GM18873 (cell line): ENCODE data around the gene POLE3.
"Not testable (repeated sequence)": the region's sequence is repeated elsewhere in the genome, so short reads cannot be mapped to it uniquely, and the experiment has no call there.

Experiments used
- ATAC-seq: cut with Tn5 transposase; IDR thresholded peaks from one replicate; pipeline ENCODE4 v1.9.1; 2021; ENCODE audit warnings: mild to moderate bottlenecking, moderate library complexity, moderate number of reproducible peaks; ENCODE audit not compliant: unreplicated experiment, low FRiP score

The POLE3 gene

GRCh38 chr9:113406353-113406752 is 4.1 kb downstream of the POLE3 start:
- not testable (repeated sequence) for ATAC-seq

- ATAC-seq, result no peak
These were observed 6.8 kb downstream of the POLE3 start for GRCh38 chr9:113403646-113404045.

GRCh38 chr9:113401027-113401792 is 9.3 kb downstream of the POLE3 start, which contains the start of gene ALAD:
TSS of gene ALAD (minus strand) at chr9:113401284. CDS start at chr9:113393559, 7,725 bp downstream.
- ATAC-seq, result peak; percentile 91

GRCh38 chr9:113399646-113400200 is 10.8 kb downstream of the POLE3 start:
- no peak for ATAC-seq

GRCh38 chr9:113398796-113399195 is 11.7 kb downstream of the POLE3 start:
- no peak for ATAC-seq

- ATAC-seq, result no peak
These were observed 13.3 kb downstream of the POLE3 start for GRCh38 chr9:113397203-113397631.

GRCh38 chr9:113395000-113395861 is 15.2 kb downstream of the POLE3 start:
- no peak for ATAC-seq

- ATAC-seq, result no peak
These were observed 17.2 kb downstream of the POLE3 start for GRCh38 chr9:113393281-113393680.

GRCh38 chr9:113391917-113392316 is 18.6 kb downstream of the POLE3 start:
- no peak for ATAC-seq

GRCh38 chr9:113390192-113390960 is 20.1 kb downstream of the POLE3 start:
- ATAC-seq, result no peak

GRCh38 chr9:113389451-113389850 is 21.0 kb downstream of the POLE3 start:
- ATAC-seq, result no peak

GRCh38 chr9:113388833-113389232 is 21.6 kb downstream of the POLE3 start:
- ATAC-seq, result no peak

GRCh38 chr9:113387560-113388230 is 22.8 kb downstream of the POLE3 start:
- ATAC-seq, result no peak

- ATAC-seq, result no peak
These were observed 23.7 kb downstream of the POLE3 start for GRCh38 chr9:113386571-113387393.

- no peak for ATAC-seq
These were observed 28.5 kb downstream of the POLE3 start for GRCh38 chr9:113381909-113382411.

GRCh38 chr9:113381441-113381840 is 29.0 kb downstream of the POLE3 start:
- ATAC-seq, result not testable (repeated sequence)

- ATAC-seq, result peak; percentile 62
These were observed 29.6 kb downstream of the POLE3 start for GRCh38 chr9:113380869-113381378.

- ATAC-seq, result not testable (repeated sequence)
These were observed 30.7 kb downstream of the POLE3 start for GRCh38 chr9:113379829-113380210.
